H1 (cell line): Measurements from ENCODE around the gene NDNF. TPM values are rescaled to one million over a fixed set of nuclear protein-coding genes. Genes with fewer than 3 reads are reported as not detected.

Experiments used
- CHD7 ChIP-seq: fragments of 300-600 bp; sonication (generic); IDR thresholded peaks from 2 replicates; pipeline ENCODE4 v1.7.1; 2012; ENCODE audit warnings: low read length, moderate library complexity, mild to moderate bottlenecking, inconsistent platforms; ENCODE audit not compliant: insufficient replicate concordance
- SUZ12 ChIP-seq: fragments of 200-600 bp; sonication (generic); IDR thresholded peaks from 2 replicates; pipeline ENCODE4 v1.6.1; 2012; ENCODE audit warnings: mild to moderate bottlenecking, inconsistent platforms, low read length, moderate library complexity, mixed read lengths
- polyA plus RNA-seq, 7 experiments: library from polyadenylated mRNA; depleted of rRNA in 3 of 7; stranded (reverse) in 5 of 7; unstranded in 2 of 7; fragments of >200 nt in 5 of 7; fragments of 200-250 nt in 2 of 7; gene quantifications; 1 replicate in 5 of 7; 2 replicates in 1 of 7; 4 replicates in 1 of 7; pipeline versions ENCODE4 v1.2.1 to v1.2.3, GENCODE V29; 2011 to 2013; ENCODE audit warnings: missing spikeins in 2 of 7, mixed read lengths in 2 of 7
- total RNA-seq: library from RNA; stranded (reverse); fragmentation: NEBNext Ultra II Directional; extraction: Animal tissue kit (Norgen Biotek cat#: 25700); gene quantifications from 2 replicates; pipeline ENCODE4 v1.2.1, GENCODE V29; 2021

NDNF gene
- total and polyA plus RNA-seq, 2 of the 8 experiments (the other 6 are each of a cell fraction or from before 2014, with no cell fraction given) = 0.70 to 1.6 TPM

GRCh38 chr4:121096191-121096590 lies 23.9 kb upstream of the NDNF start (continued):
- TF ChIP-seq CHD7 = no peak
- no peak for TF ChIP-seq SUZ12
